Panc1 (cell line): ENCODE results near the gene GNAQ. TPM values are rescaled to one million over a fixed set of nuclear protein-coding genes. Genes with fewer than 3 reads are reported as not detected.

Source experiments
- ATAC-seq: fragments of 200-7000 bp; cut with Tn5 transposase; 2 replicates; pipeline ENCODE4 v1.9.1; 2020; ENCODE audit warnings: mild to moderate bottlenecking, moderate library complexity
- BruUV-seq: library from RNA; stranded (reverse); fragments of 400-500 nt; replicated peaks from 2 replicates; lab custom pipeline; 2021; lab: Mats Ljungman, UMichigan
- CTCF ChIA-PET: fragments of 300-600 bp; sonication (Branson Sonifier 250); formaldehyde crosslinking; loops from one replicate; lab custom pipeline; 2022; ENCODE audit warnings: antibody characterized with exemption; lab: Charles Lee
- POLR2A ChIA-PET: fragments of 300-600 bp; sonication (Branson Sonifier 250); formaldehyde crosslinking; loops from one replicate; lab custom pipeline; 2022; ENCODE audit warnings: antibody characterized with exemption; lab: Charles Lee
- DNase-seq: peaks from one replicate; pipeline ENCODE4 v3.0.0-alpha.2; 2010; ENCODE audit warnings: low read depth, low spot score
- H3K27ac ChIP-seq: 2 replicates; pipeline ENCODE4 v1.5.1; 2011; ENCODE audit warnings: mild to moderate bottlenecking, low read length, inconsistent platforms
- H3K27me3 ChIP-seq: fragments of 200-500 bp; sonication (Bioruptor generic); 2 replicates; pipeline ENCODE4 v1.6.0; 2014; ENCODE audit warnings: low read length, inconsistent platforms; ENCODE audit not compliant: control insufficient read depth, insufficient read depth
- H3K36me3 ChIP-seq: fragments of 200-500 bp; sonication (Bioruptor generic); 2 replicates; pipeline ENCODE4 v1.5.1; 2014; ENCODE audit warnings: inconsistent platforms, mild to moderate bottlenecking, low read length, moderate library complexity; ENCODE audit not compliant: control insufficient read depth, insufficient read depth
- H3K4me1 ChIP-seq: 2 replicates; pipeline ENCODE4 v1.5.1; 2011; ENCODE audit warnings: inconsistent platforms, mild to moderate bottlenecking, low read length, moderate library complexity; ENCODE audit not compliant: control insufficient read depth, insufficient read depth
- H3K4me3 ChIP-seq, 2 experiments: 2 replicates each; pipeline ENCODE4 v1.5.1; 2011 to 2012; ENCODE audit warnings: low read depth in 2 of 2, low read length in 2 of 2, mild to moderate bottlenecking in 2 of 2, inconsistent platforms in 1 of 2, moderate library complexity in 1 of 2
- H3K9me3 ChIP-seq: fragments of 200-500 bp; sonication (Bioruptor generic); 2 replicates; pipeline ENCODE4 v1.5.1; 2014; ENCODE audit warnings: low read depth, mild to moderate bottlenecking, inconsistent platforms, low read length, moderate library complexity; ENCODE audit not compliant: control insufficient read depth, insufficient read depth
- CTCF ChIP-seq: fragments of 450-650 bp; IDR thresholded peaks from 2 replicates; pipeline ENCODE4 v1.5.1; 2017; ENCODE audit warnings: mild to moderate bottlenecking
- POLR2AphosphoS5 ChIP-seq: IDR thresholded peaks from 2 replicates; pipeline ENCODE4 v1.6.1; 2012; ENCODE audit warnings: mild to moderate bottlenecking, low read depth, low read length, moderate library complexity
- REST ChIP-seq, 2 experiments: IDR thresholded peaks; 2 replicates each; pipeline ENCODE4 v1.6.1; 2011 to 2012; ENCODE audit warnings: low read depth in 2 of 2, control low read depth in 1 of 2, low read length in 1 of 2, mild to moderate bottlenecking in 1 of 2, moderate library complexity in 1 of 2; ENCODE audit not compliant: insufficient read depth in 1 of 2
- SIN3A ChIP-seq: IDR thresholded peaks from 2 replicates; pipeline ENCODE4 v1.6.1; 2012; ENCODE audit warnings: low read depth, mild to moderate bottlenecking, low read length, moderate library complexity, borderline replicate concordance; ENCODE audit not compliant: insufficient read depth
- TCF7L2 ChIP-seq: IDR thresholded peaks from 2 replicates; pipeline ENCODE4 v1.6.1; 2011; ENCODE audit warnings: mild to moderate bottlenecking, low read depth, low read length, inconsistent platforms
- in situ Hi-C: cut with HindIII; loops from 2 replicates; pipeline ENCODE4 v1.10.0; 2016; ENCODE audit warnings: low sequenced_read_pairs, low pct_unique_long_range_greater_than_20kb
- intact Hi-C: fragments of 100-400 bp; cut with micrococcal nuclease; formaldehyde crosslinking; loops from one replicate; pipeline ENCODE4 v1.10.0; 2022; ENCODE audit not compliant: unreplicated experiment
- total RNA-seq: library from RNA; stranded (reverse); gene quantifications from one replicate; pipeline ENCODE4 v1.2.1, GENCODE V29; 2021; ENCODE audit not compliant: unreplicated experiment

Gene GNAQ
- total RNA-seq, 1 experiment from 2014 or later: 34.5 TPM

DNA sequence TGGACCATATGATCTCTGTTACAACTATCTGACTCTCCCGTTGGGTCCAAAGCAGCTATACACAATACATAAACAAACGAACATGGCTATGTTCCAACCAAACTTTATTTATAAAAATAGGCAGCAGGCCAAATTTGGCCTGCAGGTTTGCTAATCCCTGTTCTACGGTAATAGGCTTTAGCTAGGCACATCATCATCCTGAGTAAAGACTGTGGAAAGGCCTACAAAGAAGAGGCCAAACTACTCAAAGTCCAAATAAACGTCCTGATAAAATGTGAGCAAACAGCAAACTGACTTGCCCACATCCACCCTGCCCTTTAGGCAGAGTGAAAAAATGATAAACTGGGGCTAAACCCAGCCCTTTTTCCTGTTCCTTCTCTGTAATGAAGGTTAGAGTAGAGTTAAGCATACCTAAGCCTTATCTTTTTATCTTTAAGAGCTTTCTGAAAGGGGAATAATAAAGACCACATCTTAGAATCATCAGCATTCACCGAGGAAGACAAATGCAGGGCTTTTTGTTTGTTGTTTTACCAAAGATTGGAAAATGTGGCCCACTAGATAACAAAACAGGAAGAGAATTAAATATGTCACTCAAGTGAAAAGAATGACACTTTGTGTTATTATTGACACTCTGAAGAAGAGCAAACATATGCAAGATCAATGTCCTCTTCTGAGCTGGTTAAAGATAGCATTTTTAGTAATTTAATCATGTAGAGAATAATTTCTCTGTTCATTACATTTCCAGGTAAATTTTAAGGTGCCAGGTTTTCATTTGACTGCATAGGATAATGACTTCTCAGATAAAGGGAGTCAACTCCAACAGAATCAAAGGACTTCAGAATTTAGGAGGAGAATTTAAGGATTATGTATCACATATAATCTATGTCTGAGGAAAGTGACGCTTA is 223.5 kb downstream of the GNAQ start:
- ATAC-seq (no peak), DNase-seq (no peak)
- ChIA-PET POLR2A (no interaction called here), CTCF (no interaction called here)
- BruUV-seq: no TSS peak
- H3K36me3 ChIP-seq: no peaks in the 10 kb centered on the region
- H3K27me3 ChIP-seq: no peaks in the 10 kb centered on the region
- no peaks in the 10 kb centered on the region for H3K9me3 ChIP-seq
- TF ChIP-seq CTCF (no peak), POLR2AphosphoS5 (no peak), REST (IDR thresholded peaks at IDR 0.05; ENCODE audit: insufficient read depth in 1 of 2, low read depth in 2 of 2, low read length in 1 of 2) (no peak), SIN3A (no peak), TCF7L2 (no peak)
- in situ Hi-C loops (no loop called here), intact Hi-C loops (no loop called here)
- H3K27ac ChIP-seq: no peak overlapping the region
- no peak overlapping the region for H3K4me3 ChIP-seq
- H3K4me1 ChIP-seq: no peaks in the 10 kb centered on the region

DNA sequence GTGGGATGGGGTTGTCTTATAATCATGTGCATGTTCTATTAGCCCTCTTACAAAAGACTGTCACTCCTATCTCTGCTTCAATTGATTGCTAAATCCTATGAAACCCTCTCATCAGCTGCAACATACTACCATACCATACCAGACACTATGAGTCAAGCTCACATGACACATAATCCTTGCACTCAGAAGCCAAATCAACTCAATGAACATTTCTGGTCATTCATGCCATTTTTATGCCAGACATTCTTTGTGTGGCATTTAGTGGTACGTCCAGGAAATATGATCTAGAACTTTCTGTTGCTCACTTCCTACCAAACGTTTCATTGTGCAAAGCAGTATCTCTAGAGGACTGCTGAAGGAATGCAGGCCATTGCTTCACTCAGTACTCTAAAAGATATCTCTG is 224.3 kb downstream of the GNAQ start:
- intact Hi-C loops: no loop called here
- ChIA-PET POLR2A (no interaction called here), CTCF (no interaction called here)
- TF ChIP-seq REST (IDR thresholded peaks at IDR 0.05; ENCODE audit: insufficient read depth in 1 of 2, low read depth in 2 of 2, low read length in 1 of 2) (no peak), SIN3A (no peak), CTCF (no peak), TCF7L2 (no peak), POLR2AphosphoS5 (no peak)
- DNase-seq (peak; percentile 15), ATAC-seq (no peak)
- Histone ChIP-seq H3K36me3 (no peaks in the 10 kb centered on the region), H3K27me3 (no peaks in the 10 kb centered on the region), H3K4me1 (no peaks in the 10 kb centered on the region), H3K27ac (no peak overlapping the region), H3K9me3 (no peaks in the 10 kb centered on the region), H3K4me3 (no peak overlapping the region)
- BruUV-seq: no TSS peak
- in situ Hi-C loops: no loop called here
